GM10847 (cell line): Measurements from ENCODE around the gene DMRT3.

Source experiments
- POLR2A ChIP-seq: IDR thresholded peaks from 2 replicates; pipeline ENCODE4 v1.6.1; 2011; ENCODE audit not compliant: insufficient read length; ENCODE audit errors: extremely low read depth

The DMRT3 gene, protein sequence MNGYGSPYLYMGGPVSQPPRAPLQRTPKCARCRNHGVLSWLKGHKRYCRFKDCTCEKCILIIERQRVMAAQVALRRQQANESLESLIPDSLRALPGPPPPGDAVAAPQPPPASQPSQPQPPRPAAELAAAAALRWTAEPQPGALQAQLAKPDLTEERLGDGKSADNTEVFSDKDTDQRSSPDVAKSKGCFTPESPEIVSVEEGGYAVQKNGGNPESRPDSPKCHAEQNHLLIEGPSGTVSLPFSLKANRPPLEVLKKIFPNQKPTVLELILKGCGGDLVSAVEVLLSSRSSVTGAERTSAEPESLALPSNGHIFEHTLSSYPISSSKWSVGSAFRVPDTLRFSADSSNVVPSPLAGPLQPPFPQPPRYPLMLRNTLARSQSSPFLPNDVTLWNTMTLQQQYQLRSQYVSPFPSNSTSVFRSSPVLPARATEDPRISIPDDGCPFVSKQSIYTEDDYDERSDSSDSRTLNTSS

DNA sequence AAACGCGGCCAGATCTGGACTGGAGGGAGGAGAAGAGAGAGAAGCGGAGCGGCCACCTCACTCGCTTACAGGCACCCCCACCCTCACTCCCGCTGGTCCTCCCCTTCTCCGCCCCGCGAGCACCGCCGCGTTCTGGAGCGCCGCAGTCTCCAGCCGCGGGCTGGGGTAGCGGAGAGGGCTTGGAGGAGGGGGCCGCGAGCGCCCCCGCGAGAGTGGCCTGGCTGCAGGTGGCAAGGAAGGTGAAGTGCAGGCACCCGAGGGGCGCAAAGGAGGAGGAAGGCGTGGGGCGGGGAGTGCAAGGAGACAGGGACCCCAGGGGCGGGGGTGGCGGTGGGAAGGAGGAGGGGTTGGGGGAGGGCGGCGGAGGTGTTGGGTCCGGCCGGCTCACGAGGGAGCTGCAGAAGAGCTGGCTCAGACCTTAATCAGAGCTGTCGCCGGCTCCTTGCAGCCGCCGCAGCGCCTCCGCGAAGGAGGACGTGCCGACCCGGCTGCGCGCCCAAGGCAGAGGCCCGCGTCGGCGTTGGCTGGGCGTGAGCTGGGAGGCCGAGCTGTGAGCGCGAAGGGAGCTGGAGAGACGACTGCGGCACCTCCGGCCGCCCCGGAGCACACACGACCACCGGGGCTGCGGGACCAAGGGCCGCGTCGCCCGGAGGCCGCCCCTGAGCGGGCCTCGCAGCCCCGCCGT lies at the start of gene DMRT3:
Gene DMRT3 (plus strand): TSS at position 398 of the 685 bp plus-strand sequence. CDS start 347 bp downstream, outside the sequence.
- no peak for TF ChIP-seq POLR2A

DNA sequence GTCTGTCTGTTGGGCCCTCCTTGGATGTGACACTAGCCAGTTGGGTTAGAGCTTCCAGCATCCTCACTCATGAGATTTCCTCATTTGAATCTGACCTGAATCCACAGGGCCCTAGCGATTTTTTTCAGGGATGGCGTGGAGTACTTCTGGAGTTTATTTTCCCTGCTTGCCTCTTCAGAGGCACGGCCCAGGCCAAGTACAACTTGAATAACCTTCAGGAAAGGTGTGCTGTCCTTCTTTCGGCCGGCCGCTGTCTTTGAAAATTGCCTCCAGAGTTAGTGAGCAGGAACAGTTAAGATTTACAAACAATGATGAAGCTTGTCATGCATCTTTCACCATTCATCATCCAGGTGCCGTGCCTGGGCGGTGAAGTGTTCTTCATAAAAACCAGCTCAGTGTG lies 49.5 kb upstream of the DMRT3 start:
- TF ChIP-seq POLR2A = no peak

GRCh38 chr9:928363-929042 lies 48.0 kb upstream of the DMRT3 start:
- TF ChIP-seq POLR2A = no peak

DNA sequence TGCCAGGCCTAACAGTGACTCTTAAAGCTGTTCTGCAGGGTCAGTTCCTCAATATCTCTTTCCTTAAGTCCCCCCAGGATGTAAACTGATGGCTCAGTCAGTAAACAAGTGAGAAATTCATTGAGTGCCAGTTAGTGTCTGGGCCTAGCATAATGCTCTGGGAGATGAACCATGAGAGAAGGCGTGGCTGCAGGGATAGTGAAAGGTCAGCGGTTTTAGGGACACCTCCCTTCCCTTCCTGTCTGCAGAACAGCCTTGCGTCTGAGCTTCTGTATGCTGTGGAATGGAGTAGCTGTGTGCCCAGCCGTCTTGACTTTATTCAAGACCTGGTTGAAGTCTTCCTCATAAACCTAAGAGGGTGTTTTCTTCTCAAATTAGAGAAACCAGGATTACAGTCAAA lies 46.7 kb upstream of the DMRT3 start:
- TF ChIP-seq POLR2A = no peak

- TF ChIP-seq POLR2A = no peak
These were observed 43.1 kb upstream of the DMRT3 start for GRCh38 chr9:933356-933755.

DNA sequence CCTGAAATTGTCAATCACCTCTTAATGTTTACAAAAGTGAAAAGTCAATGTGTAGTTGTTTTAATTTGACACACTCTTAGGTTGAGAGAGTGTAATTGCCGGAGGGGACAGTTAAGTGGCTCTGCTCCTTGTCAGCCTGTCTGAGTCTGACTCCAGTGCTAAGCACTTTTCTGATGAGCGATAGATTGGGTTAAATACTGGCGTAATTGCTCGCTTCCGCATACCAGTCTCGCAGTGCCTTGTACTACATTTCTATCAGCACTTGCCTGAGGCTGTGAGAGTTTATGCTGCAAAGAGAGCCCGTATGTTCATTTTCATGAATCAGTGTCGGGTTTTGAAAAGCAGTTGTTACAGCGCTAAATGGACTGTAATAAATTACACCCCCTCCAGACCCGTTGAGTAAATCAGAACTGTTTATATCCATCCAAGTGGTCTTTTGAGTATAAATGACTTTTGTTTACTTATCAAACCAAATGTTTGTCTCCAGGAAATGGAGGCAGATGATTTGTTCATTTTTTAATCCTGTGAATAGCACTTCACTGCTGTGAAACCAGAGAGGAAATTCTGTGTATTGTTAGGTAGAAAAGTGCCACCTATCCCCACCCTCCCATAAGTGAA lies 41.0 kb upstream of the DMRT3 start:
- no peak for TF ChIP-seq POLR2A

- TF ChIP-seq POLR2A = no peak
These were observed 33.5 kb upstream of the DMRT3 start for GRCh38 chr9:942805-943580.

- TF ChIP-seq POLR2A = no peak
These were observed 28.5 kb upstream of the DMRT3 start for GRCh38 chr9:947985-948384.

- no peak for TF ChIP-seq POLR2A
These were observed 28.0 kb upstream of the DMRT3 start for GRCh38 chr9:948497-948896.

DNA sequence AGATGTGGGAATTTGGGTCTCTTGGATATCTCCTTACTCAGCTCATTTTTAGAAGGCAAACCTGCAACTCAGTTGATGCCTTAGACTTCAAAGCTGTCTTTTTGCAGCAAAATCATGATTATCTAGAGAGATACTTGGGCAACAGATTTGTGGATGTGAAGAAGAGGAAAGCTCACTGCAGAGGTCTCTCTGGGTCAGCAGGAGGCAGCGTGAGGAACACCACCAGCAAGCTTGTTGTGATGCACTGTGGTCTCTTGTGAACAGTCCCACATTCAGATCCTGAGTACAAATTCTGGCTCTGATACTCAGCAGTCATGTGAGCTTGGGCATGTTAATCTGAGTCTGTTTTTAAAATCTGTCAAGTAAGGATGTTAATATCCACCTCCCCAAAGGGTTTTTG lies 26.3 kb upstream of the DMRT3 start:
- TF ChIP-seq POLR2A = no peak

DNA sequence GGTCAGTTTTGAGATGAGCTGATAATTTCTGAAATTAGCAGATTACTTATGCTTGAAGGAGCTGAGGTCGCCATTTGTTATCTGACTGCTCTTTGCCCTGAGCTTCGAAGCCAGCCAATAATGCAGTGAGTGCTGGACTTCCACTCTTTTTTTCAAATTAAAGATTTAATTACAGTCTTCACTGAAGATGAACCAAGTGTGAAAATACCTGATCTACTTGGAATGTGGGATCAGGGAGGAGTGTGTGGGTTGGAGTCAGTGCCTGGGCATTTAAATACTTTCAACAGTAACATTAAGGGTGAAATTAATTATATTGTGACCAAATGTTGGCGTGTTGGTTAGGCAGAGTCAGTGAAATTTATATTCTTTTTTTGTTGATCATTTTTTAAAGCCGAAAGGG lies 23.9 kb upstream of the DMRT3 start:
- TF ChIP-seq POLR2A = no peak

DNA sequence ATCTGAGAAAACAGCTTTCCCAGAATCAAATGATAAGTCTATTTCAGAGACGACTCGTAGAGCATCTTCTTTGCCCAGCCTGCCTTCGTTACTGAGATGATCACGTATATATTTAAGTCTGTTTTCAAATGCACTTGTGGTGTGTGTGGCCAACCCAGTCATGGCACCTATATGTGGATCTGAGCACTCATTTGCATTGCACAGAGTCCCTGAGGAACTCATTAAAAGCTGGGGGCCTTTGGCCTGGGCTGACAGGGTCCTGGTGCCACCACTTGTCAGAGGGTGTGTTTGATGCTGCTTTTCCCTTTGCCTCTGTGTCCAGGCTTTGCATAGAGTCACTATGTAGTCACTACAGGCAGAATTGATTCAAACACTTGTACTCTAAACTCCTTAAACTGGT lies 17.4 kb upstream of the DMRT3 start:
- no peak for TF ChIP-seq POLR2A

DNA sequence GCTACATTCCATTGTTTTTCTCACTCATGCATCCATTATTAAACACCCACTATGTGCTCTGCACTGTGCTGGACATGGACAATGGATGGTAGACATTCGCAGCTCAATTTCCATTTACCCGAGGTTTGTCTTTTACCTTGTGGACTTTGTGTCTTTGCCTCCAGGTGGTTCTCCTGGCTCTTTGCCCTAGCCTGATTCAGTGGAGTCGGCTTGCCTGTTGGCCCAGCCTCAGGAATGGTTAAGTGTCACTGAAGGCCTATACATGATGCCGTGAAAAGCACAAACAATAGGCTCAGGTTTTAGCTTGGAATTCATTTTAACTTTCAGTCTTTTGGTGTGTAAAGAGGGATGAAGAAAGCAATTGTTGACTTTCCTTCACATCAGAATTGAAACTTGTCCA lies 16.5 kb upstream of the DMRT3 start:
- no peak for TF ChIP-seq POLR2A

GRCh38 chr9:962023-962422 lies 14.4 kb upstream of the DMRT3 start:
- no peak for TF ChIP-seq POLR2A

- TF ChIP-seq POLR2A = no peak
These were observed 11.0 kb upstream of the DMRT3 start for GRCh38 chr9:965497-965896.
